IPS-18c (cell line): ENCODE results near the gene HCN3.
"Not testable (repeated sequence)": the region's sequence is repeated elsewhere in the genome, so short reads cannot be mapped to it uniquely, and the experiment has no call there.

Source experiments
- H3K4me3 ChIP-seq: 2 replicates; pipeline ENCODE4 v1.7.0; 2013; ENCODE audit warnings: low read depth, mild to moderate bottlenecking, low read length, moderate library complexity; ENCODE audit not compliant: insufficient read depth
- H3K9me3 ChIP-seq: one replicate; pipeline ENCODE4 v1.6.1; 2013; ENCODE audit warnings: mild to moderate bottlenecking, low read length, moderate library complexity; ENCODE audit not compliant: control insufficient read depth, insufficient read depth

Gene HCN3

DNA sequence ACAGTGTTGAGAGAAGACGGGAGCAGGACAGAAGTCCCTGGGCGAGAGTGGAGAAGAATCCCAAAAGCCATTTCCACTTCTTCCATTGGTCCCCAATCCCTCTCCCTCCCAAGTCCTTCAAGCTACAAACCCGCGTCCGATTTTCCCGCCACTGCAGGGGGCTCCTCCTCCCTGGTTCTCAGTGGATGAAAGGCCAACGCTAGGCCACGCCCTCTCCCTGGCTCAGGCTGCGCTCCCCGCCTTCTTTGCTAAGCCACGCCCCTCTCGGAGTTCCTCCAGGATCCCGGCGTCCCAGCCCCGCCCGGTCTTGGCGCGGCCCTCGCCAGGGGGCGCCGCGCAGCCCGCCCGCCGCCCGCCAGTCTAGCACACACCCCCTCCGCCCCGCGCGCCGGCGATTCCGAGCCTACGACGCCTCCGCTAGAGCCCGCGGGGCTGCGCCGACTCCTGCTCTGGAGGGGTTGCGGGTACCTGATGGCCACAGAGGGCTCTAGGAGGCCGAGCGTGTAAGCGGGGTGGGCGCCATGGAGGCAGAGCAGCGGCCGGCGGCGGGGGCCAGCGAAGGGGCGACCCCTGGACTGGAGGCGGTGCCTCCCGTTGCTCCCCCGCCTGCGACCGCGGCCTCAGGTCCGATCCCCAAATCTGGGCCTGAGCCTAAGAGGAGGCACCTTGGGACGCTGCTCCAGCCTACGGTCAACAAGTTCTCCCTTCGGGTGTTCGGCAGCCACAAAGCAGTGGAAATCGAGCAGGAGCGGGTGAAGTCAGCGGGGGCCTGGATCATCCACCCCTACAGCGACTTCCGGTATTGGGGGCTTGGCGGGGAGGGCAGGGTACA is at the start of gene HCN3:
Gene HCN3 (plus strand): TSS at position 394 of the 832 bp plus-strand sequence. CDS start 128 bp downstream, at position 522.
- H3K9me3 ChIP-seq: no peaks in the 10 kb centered on the region
- peak within 1 kb of the TSS; percentile 81 for H3K4me3 ChIP-seq

DNA sequence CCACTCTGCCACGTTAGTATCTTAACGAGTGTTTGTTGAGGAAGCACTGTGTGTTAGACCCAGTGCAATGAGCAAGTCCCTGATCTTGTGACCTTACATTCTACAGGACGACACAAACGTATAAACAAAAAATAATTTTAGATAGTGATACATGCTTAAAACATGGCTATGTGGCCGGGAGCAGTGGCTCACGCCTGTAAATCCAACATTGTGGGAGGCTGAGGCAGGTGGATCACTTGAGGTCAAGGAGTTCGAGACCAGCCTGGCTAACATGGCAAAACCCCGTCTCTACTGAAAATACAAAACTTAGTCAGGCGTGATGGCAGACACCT is 49.2 kb upstream of the HCN3 start:
- Histone ChIP-seq H3K9me3 (no peaks in the 10 kb centered on the region), H3K4me3 (peak overlapping the region; percentile 64)

DNA sequence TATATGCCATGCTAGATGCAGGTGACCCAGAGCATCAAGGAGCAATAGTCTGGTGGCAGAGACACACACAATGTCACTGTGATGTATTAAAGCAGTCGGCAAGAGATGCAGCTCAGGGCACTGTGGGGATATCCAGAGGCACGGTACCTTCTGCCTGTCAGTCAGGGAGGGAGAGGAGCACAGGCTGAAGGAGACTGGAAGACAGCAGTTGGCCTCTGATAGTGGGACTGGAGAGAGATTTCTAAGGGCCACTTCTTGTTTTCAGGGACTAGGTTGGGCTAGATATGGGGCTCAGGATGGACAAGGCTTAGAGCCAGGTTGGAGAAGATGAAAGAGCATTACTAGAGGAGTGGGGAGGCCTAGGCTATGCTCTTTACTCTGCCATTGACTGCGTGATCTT is 46.0 kb upstream of the HCN3 start:
- not testable (repeated sequence) for H3K4me3 ChIP-seq, H3K9me3 ChIP-seq

DNA sequence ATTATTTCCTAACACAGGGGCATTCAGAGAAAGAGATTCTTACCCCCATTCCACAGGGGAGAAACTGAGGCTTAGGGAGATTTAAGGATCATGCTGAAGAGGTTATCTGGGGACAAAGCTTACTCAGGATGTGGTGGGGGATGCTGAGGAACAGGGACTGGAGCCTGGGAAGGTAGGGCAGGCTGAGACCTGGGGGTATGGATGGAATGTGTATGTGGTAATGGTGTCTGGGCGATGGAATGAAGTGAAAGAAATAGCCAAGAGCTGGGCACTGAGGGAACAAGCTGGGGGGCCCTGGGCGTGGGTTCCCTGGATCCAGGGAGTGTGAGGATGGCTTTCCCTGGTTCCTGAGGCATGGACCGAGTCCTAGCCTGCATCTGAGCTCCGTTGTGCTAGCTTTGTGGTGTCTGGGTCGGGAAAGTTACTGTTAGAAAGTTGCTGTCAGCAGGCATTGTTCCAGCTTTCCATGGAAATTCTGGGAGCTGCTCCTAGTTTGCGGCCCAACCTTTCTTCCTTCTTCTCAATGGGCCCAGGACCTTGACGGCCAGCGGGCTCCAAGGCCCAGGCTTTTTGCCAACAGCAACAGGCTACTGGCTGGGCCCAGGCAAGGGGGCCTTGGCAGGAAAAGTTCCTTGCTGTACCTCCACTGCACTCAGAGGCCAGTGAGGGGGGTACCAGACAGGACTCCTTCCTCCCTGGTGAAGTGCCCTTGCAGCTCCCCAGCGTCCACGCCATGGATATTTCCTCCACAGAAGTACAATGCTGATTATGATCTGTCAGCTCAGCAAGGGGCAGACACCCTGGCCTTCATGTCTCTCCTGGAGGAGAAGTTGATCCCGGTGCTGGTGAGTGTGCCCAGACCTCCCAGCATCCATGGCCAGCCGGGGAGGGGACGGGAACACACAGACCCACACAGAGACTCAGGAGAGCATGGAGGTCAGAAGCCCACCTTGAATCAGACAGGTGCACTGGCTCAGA is 45.0 kb upstream of the HCN3 start:
- H3K4me3 ChIP-seq: not testable (repeated sequence)

DNA sequence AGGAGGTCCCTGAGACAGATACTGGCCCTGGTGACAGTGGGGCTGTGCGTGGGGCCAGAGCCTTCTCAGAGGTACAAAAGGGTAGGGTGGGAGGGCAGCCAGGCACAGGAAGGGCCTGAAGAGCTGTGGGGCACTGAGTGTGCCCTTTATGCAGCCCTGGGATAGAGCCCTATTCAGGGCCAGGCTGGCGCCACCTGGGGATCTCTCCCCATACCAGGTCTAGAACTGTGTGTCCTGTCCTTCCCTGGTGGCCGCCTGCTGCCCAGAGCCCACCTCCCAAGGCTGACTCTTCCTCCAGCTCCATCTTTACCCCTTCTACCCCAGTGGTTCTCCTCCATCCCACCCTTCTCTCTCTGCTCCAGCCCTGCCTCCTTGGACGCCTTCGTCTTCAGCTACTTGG is 43.8 kb upstream of the HCN3 start:
- not testable (repeated sequence) for H3K4me3 ChIP-seq, H3K9me3 ChIP-seq

More for the DNA sequence above, 45.0 kb upstream of the HCN3 start:
- not testable (repeated sequence) for H3K9me3 ChIP-seq

DNA sequence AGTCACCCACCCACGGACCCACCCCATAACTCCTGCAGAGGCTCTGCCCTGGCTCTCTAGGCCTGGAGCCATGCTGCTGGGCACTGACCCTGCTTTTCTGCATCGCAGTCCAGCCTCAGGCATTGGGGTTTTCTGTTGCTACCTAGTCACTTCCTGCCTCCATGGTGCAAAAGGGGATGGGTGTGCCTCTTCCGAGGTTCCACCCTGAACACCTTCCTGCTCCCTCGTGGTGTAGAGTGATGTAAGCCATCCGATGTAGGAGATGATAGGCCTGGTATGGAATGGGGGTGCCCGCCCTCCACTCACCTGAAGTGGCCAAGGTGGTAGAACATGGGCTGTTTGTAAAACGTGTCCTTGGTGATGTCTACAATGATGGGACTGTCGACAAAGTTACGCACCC is 41.9 kb upstream of the HCN3 start:
- not testable (repeated sequence) for H3K9me3 ChIP-seq, H3K4me3 ChIP-seq

DNA sequence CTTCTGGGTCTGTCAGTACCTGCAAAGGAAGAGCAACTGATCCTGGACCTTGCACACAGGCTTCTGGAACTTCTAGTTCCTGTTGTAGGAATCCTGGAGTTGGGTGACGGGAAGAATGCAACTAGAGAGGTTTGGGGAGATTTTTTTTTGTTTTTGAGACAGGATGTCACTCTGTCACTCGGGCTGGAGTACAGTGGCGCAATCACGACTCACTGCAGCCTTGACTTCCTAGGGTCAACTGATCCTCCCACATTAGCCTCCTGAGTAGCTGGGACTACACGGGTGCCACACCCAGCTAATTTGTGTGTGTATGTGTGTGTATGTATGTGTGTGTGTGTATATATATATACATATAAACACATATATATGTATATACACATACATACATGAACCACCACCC is 40.8 kb upstream of the HCN3 start:
- Histone ChIP-seq H3K9me3 (no peaks in the 10 kb centered on the region), H3K4me3 (no peak overlapping the region)

DNA sequence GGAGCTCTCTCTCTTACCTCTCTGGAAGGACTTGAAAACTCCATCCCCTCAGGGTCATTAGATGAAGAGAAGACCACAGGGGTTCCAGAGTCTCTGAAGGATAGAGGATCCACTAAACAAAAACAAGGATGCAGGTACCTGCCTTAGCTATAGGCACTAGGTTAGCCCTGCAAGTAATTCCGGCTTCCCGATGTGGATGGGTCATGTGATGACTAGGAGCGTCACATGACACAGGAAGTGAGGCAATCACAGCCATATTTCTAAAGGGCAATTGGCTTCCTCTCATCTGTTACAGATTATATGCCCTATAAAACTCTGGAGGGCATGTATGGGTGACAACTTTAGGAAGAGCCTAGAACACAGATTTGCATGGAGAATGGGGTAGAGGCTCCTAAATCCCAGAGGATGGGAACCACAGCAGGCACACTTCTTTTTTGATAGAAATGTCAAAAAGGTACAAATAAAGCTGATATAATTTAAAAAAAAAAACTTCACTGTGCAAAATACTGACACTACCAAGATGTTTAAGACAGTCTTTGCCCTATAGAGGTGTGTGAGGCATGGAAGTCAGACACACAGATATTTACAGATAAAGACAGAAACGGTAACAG is 36.1 kb upstream of the HCN3 start:
- H3K4me3 ChIP-seq: no peak overlapping the region; the same call in 1 of the 2 replicates

DNA sequence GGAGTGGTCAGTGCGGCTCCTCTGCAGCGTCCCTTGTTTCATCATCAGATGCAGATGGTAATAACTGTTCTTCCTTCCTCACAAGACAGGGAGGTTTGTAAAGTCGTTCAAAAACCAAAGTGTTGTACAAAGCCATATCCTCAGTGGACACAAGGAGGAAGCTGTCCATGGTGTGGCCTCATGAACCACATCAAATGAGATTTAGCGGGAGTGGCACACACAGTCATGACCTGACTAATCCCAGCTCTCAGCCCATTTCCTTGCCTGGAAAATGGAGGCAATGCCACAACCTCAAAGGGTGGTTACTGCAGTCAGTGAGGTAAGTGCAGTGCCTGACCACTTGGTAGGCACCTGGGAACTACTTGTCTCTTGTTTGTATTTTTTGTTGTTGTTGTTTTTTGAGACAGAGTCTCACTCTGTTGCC is 35.4 kb upstream of the HCN3 start:
- Histone ChIP-seq H3K4me3 (no peak overlapping the region), H3K9me3 (no peaks in the 10 kb centered on the region)

More for the DNA sequence above, 36.1 kb upstream of the HCN3 start:
- no peaks in the 10 kb centered on the region for H3K9me3 ChIP-seq

DNA sequence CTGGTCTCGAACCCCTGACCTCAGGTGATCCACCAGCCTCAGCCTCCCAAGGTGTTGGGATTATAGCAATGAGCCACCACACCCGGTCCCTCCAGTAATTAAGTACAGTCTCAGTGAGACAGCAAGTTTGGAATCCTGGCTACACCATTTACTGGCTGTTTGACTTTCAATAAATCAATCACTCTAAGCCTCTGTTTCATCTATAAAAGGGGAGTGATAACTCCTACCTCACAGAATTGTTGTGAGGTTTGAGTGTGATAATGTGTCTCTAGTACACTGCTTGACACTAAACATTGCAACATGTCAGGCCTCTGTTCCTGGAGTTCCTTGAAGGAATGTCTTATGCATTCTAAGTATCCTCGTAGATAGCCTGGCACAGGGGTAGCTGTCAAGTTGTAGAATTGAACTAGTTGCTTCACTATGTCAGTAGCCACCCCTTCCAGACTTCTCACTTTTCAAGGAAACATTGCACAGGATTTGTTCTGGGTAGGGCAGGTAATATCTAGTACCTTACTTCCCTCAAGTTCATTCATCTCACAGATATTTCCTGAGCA is 34.4 kb upstream of the HCN3 start:
- Histone ChIP-seq H3K4me3 (no peak overlapping the region), H3K9me3 (no peaks in the 10 kb centered on the region)

DNA sequence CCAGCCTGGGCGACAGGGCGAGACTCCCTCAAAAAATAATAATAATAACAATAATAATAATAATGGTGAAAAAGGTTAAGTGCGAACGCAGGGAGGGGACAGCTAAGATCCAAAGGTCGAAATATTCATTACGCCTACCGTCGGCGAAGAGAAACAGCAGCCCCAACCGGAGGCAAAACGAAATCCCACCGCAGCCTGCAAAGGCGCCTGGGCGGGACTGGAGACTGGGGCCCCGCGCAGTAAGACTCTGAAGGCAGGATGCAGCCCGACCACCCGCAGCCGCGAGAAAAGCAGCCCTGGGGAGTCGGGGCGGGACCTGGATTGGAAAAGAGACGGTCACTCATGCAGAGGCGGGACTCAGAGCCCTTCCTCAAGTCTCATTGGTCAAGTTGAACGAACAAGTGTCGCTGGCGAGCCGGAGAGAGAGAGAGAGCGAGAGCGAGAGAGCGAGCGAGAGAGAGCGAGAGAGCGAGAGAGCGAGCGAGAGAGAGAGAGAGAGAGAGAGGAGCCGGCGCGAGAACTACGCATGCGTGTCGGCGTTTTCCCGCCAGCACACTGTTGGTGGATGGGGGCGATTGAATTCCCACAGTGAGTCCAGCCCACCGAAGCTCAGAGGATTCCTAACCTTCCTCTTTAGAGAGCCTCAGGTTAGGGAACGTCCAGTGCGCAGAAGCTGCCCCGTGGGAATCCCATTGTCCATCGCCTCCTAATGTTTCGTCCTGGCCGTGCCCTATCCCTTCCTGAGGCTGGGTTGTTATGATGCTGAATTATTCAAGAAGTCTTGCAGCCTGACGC is 32.7 kb upstream of the HCN3 start:
- Histone ChIP-seq H3K9me3 (no peaks in the 10 kb centered on the region), H3K4me3 (peak overlapping the region; percentile 73)

DNA sequence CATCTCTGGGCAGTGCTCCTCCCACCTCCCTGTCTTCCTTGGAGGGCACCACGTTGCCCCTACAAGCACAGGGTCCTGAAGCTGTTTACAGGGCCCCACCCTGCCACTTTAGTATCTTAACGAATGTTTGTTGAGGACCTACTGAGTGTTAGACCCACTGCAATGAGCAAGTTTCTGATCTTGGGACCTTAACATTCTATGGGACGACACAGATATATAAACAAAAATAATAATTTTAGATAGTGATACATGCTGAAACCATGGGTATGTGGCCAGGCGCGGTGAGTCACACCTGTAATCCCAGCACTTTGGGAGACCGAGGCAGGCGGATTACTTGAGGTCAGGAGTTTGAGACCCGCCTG is 32.1 kb upstream of the HCN3 start:
- H3K9me3 ChIP-seq: no peaks in the 10 kb centered on the region
- H3K4me3 ChIP-seq: peak overlapping the region; percentile 56

DNA sequence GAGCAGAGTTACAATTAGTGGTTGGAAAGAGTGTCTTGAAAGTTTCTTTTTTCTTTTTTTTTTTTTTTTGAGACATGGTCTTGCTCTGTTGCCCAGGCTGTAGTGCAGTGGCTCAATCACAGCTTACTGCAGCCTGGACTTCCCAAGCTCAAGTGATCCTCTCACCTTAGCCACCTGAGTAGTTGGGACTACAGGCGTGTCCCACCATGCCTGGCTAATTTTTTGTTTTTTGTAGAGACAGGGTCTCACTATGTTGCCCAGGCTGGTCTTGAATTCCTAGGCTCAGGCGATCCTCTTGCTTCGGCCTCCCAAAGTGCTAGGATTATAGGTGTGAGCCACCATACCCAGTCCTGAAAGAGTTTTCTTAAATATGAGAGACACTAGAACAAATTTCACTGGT is 30.5 kb upstream of the HCN3 start:
- H3K9me3 ChIP-seq, H3K4me3 ChIP-seq: not testable (repeated sequence)

DNA sequence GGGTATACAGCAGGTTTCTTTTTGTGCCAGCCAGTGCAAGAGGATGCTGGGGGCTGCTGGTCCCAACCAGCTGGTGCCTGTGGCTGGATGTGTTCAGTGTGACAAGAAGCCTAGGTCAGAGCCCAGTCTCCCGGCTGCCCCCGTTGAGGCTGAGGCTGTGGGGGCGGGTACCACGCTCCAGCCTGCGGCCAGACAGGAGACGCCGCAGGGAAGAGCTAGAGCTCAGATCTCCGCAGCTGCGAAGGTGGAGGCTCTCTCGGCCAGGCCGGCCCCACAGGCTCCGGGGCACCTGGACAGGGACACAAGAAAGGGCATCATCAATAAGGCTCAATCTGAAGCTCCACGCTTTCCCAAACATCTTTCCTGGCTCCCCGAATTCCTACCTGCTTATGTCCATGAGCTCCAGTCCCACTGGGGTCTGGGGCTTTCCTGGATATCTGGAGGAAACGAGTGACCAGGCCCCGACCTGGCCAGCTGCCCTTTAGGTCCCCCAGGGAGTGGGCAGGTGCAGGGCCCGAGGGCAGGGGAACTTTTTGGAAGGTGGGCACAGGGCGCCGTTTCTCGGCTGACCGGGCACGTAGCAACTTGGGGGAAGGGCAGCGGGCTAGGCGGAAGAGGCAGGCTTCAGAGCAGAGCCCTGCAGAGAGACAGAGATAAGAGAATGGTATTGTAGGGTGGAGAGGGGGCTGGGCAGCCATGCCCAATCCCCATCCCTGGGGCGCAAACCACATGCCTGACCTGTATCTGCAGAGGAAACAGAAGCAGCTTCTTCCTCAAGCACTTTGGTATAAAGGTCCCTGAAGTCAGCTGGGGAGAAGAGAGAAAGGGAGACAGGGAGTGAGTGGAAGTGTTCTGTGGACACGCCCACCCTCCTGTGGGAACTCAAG is 29.4 kb upstream of the HCN3 start:
- Histone ChIP-seq H3K4me3 (no peak overlapping the region), H3K9me3 (peaks cover 2% of the 10 kb centered on the region)

DNA sequence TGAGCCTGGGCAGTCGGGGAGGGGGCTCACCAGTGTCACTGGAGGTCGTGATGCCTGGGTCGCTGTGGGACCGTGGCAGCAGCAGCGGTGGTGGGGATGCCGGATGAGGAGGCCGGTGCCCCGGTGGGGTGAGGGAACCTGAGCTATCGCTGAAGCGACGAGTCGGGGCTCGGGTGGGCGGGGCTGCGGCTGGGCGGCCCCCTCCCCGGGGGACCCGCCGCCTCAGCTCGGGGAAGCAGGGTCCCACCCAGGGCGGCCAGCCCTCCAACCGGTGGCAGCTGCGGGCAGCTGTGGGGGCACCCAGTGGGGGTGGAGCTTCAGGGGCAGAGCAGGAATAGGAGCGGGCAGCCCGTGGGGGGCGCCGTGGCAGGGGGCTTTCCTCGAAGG is 27.0 kb upstream of the HCN3 start:
- H3K4me3 ChIP-seq: peak overlapping the region; percentile 74
- peaks cover 2% of the 10 kb centered on the region for H3K9me3 ChIP-seq
